NCI-H2107 (cell line): Measurements from ENCODE around the gene P2RX5.

Experiments
- DNase-seq: peaks from one replicate; lab custom pipeline; 2025; lab: John Stamatoyannopoulos, UW

Gene P2RX5

GRCh38 chr17:3681057-3681456, 14.9 kb downstream of the P2RX5 start:
- no peak for DNase-seq

DNA sequence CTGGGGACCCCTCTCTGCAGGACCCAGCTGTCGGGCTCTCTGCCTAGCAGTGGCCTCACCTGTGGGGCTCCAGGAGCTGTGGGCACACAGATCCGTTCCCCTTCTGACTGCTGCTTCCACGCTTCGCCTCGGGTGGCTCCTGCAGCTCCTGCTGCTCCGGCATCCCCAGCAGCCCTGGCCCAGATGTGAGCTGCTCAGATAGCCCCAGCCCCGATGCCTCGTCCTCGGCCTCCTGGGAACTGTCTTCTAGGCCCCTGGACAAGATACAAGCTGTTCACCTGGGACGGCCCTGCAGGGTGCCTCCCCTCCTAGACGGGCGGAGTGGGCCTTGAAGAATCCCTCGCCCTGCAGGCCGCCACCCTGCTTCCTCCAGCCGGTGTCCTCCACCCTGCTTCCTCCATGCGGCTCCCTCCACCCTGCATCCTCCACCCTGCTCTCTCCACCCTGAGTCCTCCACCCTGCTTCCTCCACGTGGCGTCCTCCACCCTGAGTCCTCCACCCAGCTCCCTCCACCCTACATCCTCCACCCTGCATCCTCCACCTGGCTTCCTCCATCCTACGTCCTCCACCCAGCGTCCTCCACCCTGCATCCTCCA, 16.3 kb downstream of the P2RX5 start:
- no peak for DNase-seq

- DNase-seq, result no peak
These were observed 17.0 kb downstream of the P2RX5 start for GRCh38 chr17:3678821-3679530.

DNA sequence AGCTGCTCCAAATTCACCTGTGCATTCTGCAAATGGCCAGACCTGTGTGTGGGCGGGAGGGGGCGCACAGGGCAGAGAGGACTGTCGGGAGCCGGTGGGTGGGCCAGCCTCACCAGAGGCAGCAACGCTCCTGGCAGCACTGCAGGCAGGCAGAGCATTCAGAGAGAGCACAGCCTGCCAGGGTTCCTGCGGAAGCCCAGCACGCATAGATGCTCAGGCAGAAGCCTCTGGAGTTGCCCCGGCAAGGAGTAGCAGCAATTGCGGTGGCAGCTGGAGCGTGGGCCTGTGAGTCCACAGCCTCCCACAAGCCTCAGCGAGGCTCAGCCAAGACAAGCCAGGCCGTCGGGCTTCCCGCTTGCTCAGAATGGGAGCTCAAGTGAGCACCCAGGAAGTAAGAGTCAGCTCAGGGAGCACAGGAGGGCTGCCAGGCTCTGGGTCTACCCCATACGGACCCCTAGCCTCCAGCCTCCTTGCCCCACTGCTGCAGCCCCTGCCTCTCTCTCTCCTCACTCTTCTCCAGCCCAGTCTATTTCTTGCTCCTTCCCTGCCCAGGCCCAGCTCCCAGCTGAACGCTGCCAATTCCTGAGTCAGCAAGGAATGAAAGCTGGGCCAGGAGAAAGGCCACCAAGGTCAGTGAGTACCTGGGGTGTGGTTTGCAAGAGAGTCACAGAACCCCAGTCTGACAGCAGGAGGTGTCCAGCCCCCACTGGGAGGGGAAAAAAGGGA, 17.7 kb downstream of the P2RX5 start:
- no peak for DNase-seq

DNA sequence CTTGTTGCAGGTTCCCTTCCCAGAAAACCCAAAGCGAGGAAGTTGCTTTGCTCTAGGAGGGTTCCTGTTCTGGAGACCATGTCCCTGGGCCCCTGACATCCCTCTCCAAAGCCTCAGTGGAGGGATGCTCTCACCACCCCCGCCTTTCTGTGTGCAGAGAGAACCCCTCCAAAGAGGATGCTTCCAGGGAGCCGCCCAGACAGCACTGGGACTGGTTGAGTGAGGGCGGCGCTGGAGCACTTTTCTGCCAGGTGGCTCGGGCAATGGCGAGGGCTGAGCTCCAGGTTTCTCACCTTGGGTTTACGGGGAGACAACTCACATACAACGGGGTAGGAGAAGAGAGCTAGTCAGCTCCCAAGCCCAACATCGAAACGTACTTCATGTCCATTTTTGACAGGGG, 20.1 kb downstream of the P2RX5 start:
- DNase-seq, result no peak

DNA sequence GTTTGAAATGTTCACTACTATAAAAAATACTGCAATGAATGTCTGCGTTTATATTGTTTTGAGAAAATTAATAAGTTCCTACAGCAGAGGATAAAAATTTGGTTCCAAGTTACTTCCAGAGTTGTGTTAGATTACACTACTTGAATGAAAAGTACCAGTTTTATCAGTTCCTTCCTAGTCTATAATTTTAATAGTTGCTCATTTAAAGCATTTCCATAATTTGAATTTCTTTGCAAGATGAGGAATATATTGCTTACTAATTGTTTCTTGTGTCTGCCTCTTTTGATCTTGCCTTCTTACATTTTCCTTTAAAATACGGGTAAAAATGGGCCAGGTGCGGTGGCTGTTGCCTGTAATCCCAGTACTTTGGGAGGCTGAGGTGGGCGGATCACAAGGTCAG, 23.4 kb downstream of the P2RX5 start:
- DNase-seq, result no peak

DNA sequence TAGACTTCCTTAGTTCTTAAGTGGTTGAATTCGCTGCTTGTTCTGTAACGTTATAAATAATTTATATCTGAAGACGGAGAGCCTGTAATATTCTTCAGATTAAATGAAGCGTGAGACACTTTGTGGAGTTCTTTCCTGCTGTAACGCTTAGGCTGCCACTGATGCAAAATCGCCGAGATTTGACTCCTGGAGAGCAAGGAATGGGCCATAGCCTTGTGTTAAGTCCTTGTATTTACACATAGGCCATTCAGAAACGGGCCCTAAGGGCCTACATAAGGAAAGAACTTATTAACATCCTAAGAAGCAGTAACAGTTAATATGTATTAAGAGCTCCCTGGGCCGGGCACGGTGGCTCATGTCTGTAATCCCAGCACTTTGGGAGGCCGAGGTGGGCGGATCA, 26.4 kb downstream of the P2RX5 start:
- no peak for DNase-seq

DNA sequence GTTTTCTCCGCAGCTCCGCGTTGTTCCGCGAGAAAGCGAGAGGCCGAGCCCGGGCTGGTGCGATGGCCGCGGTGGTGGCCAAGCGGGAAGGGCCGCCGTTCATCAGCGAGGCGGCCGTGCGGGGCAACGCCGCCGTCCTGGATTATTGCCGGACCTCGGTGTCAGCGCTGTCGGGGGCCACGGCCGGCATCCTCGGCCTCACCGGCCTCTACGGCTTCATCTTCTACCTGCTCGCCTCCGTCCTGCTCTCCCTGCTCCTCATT, 26.9 kb downstream of the P2RX5 start:
- DNase-seq, result no peak

DNA sequence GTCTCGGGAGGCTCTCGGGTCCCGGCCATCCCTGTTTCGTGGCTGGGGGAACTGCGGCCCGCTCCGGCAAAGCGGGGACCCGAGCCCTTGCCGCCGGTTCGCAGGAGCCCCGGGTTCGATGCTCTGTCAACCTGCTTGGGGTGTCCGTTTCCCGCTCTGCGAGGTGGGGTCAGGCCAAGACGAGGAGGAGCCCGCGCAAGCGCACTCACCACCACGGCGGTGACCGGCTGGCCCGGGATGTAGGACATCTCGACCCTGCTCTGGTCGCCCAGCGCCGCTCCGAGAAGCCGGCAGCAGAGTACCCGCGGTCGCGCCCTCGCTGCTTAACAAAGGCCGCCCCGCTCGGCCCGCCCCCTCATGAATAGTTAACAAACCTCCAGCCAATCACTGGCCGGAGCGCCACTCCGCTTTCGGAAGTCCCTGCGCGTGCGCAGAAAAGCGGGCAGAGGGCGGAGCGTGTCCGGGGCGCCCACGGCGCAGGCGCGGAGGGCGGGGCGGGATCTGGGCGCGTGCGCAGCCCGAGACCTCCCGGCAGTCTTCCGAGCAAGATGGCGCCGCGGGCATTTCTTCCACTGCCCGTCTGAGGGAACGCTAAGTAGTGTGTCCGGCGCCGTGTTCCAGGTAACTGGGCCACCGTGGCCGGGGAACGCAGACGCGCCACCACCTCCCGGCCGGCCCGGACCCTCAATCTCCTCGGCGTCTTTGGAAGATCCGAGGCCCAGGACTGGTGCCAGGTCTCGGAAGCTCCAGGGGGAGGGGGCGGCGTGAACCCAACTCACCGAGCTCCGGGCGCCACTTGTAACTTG, 27.5 kb downstream of the P2RX5 start, which contains the start of the genes EMC6 and TAX1BP3:
Gene EMC6, plus strand, starts transcription at position 534 of the 806 bp plus-strand sequence. CDS start 335 bp downstream, outside the sequence.
Gene TAX1BP3, minus strand, starts transcription at position 300 of the 806 bp plus-strand sequence. Its CDS starts 52 bp downstream, at position 248.
- DNase-seq, result peak; percentile 88

DNA sequence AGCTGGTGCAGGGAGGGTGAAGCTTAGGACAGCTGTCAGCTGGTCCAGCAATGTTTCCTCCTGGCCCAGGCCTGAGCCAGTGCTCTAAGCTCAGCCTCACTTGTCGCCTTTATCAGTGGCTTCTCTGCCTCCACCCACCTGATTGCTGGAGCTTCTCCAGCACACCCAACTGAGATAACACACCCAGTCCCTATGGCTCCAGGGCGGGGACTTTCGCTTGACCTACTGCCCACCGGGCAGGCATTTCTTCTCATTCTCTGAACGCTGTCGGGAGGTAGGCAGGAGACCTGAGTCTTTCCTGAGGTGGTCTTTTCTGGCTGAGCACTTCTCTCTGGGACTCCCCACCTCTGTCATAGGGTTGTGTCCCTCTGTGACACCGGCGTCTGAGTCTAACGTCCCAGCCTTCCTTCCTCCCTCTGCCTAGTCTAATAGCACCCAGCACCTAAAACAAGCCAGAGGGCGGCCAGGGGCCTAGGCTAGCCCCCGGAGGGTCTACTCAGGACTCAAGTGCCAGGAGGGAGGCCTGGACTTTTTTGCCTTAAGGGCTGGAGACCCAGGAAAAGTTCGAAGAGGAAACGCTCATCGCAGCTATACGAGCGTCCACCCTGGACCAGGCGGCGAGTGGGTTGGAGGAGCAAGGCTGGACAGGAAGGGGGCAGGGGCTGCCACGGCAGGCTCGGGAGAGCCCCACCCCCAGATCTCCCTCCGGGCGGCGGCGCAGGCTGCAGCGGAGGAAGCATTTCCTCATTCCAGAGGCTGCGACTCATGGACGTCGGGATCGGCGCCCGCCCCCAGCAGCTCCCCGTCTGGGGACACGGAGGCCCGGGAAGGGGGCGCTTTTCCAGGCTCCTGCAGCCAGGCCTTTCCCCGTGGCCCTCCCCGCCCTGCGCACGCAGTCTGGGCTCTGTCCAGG, 28.3 kb downstream of the P2RX5 start:
- DNase-seq, result no peak

DNA sequence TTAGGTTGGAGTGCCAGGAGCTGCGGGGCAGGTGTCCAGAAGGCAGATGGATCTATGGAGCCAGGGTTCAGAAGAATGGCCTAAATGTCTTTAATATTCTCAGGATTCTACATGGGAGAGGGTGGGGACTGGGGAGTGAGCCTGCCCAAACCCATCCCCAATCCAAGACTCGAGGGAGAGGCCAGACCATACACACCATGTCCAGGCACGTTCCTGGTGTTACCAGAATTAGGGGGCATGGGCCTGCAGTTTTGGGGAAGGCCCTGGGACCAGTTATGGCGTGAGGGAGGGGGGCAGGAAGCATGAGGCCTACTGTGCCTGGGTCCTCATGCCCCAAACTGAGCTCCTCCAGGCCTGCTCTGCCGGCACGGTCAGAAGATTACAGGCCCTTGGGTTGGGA, 29.4 kb downstream of the P2RX5 start:
- DNase-seq, result no peak

DNA sequence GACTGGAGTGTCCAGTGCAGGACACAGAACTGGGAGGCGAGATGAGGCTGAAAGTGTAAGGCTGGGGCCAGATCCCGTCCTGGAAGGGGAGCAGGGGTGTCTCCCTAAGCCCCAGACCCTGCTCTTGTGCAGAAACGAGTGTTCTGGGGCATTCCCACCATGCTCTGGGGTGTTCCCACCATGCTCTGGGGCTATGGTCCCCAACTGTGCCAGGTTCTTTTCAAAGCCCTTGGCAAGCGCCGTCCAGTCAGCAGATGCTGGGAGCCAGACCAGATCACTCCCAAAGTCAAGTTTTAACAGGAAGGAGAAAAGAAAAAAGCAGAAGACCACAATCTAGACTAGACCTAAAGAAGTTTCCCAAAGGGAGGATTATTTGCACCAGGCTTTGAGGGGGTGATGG, 30.1 kb downstream of the P2RX5 start:
- DNase-seq, result no peak

GRCh38 chr17:3663102-3664011, 32.6 kb downstream of the P2RX5 start:
- DNase-seq, result no peak

GRCh38 chr17:3660311-3660891, 35.6 kb downstream of the P2RX5 start:
- DNase-seq, result no peak

GRCh38 chr17:3659541-3660111, 36.3 kb downstream of the P2RX5 start:
- DNase-seq, result no peak

DNA sequence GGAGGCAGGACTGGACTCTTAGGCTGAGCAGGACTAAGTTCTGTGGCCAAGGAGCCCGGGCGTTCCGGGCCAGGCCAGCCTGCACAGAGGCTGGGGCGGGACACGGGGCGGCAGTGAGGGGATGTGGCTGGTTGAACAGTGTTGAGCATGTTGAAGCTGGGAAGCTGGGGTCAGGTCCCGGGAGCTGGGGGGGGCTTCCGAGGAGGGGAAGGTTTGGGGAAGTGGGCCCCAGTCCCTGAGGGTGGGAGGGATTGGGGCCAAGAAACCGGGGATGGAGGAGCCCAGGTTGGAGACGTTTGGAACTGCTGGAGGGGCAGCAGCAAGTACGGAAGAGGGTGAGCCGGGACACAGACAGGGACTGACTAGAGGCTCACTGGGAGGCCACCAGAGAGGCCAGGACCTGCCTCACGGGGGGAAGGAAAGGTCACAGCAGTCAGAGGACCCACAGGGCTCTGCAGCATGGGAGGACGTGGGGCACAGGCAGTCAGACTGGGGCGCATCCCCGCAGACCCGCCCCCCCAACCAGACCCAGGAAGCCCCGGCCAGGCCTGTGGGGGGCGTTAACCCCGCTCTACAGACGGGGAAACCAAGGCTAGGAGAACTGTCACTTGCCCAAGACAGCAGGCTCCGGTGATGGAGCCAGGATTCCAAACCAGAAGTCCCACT, 37.0 kb downstream of the P2RX5 start:
- DNase-seq, result no peak

- DNase-seq, result no peak
These were observed 37.8 kb downstream of the P2RX5 start for GRCh38 chr17:3657874-3658783.

DNA sequence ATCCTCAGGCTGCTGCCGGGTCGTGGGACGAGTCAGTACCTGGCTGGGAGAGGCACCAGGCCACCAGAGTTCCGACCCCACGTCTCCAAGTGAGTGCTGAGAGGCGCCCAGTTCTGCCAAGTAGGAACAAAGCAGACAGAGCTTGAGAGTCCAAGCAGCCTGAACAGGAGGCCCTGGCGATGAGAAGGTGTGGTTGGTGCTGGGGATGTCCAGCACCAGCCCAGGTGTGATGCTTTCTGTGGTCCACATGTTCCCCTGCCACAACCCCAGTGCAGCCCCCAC, 38.4 kb downstream of the P2RX5 start:
- no peak for DNase-seq
